ENCODE data around the gene EFHD1. TPM values are rescaled to one million over a fixed set of nuclear protein-coding genes. Genes with fewer than 3 reads are reported as not detected.
A peak's percentile ranks its signal among the peaks of the same experiment; 100 is the strongest.

EFHD1 gene
- total RNA-seq, 1 experiment from 2014 or later = 20.7 TPM

DNA sequence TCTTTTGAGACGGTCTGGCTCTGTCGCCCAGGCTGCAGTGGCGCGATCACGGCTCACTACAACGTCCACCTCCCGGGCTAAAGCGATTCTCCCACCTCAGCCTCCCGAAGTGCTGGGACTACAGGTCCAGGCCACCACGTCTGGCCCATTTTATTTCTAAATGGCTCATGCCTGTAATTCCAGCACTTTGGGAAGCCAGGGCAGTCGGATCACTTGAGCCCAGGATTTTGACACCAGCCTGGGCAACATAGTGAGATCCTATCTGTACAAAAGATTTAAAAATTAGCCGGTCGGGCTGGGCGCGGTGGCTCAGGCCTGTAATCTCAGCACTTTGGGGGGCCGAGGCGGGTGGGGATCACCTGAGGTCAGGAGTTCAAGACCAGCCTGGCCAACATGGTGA is 26.4 kb upstream of the EFHD1 start:
- DNase-seq = no peak
- Histone ChIP-seq H3K36me3 (no peaks in the 10 kb centered on the region), H3K27me3 (no peaks in the 10 kb centered on the region), H3K27ac (no peak overlapping the region), H3K9me3 (replicated peaks) (no peaks in the 10 kb centered on the region), H3K4me3 (no peak overlapping the region), H3K4me1 (peaks cover 9% of the 10 kb centered on the region; the same call in 1 of the 2 replicates)

DNA sequence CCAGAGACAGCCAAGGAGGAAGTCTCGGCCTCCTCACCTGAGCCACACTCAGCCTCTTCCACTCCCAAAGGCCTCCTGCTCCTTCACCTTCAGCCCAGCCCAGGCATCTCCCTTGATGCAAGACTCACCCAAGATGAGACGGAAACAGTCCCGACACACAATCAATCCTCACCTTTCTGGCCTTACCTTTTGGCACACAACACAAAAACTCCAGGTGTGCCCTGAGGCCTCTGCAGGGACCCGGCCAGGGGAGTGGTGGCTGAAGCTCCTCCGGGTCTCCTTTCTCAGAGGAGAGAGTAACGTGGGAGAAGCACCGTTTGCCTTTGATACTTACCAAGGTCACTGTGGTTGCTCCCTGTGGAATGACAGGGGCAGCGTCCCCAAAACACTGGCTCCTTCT is 23.8 kb upstream of the EFHD1 start:
- DNase-seq = no peak
- Histone ChIP-seq H3K4me3 (no peak overlapping the region), H3K27ac (no peak overlapping the region), H3K36me3 (no peaks in the 10 kb centered on the region), H3K27me3 (no peaks in the 10 kb centered on the region), H3K4me1 (peaks cover 13% of the 10 kb centered on the region), H3K9me3 (replicated peaks) (no peaks in the 10 kb centered on the region)

DNA sequence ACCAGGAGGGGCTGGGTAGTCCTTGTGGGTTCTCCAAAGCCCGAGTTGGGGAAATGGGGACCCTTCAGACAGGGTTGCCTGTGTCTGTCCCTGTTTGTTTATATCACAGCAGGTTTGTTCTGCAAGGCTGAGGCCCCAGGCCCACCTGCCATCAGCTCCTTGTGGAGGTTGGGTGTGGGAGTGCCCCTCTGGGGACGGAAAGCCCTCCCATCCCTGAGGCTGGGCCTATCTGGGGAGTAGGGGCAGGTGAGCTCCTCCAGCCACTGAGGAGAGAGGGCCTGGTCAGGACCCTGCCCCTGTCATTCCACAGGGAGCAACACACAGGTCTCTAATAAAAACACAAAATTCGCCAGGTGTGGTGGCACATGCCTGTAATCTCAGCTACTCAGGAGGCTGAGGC is 23.3 kb upstream of the EFHD1 start:
- DNase-seq = no peak
- no peaks in the 10 kb centered on the region for H3K36me3 ChIP-seq
- no peak overlapping the region for H3K4me3 ChIP-seq
- H3K27me3 ChIP-seq = no peaks in the 10 kb centered on the region
- no peaks in the 10 kb centered on the region for H3K9me3 ChIP-seq (replicated peaks)
- peaks cover 13% of the 10 kb centered on the region for H3K4me1 ChIP-seq
- no peak overlapping the region for H3K27ac ChIP-seq

DNA sequence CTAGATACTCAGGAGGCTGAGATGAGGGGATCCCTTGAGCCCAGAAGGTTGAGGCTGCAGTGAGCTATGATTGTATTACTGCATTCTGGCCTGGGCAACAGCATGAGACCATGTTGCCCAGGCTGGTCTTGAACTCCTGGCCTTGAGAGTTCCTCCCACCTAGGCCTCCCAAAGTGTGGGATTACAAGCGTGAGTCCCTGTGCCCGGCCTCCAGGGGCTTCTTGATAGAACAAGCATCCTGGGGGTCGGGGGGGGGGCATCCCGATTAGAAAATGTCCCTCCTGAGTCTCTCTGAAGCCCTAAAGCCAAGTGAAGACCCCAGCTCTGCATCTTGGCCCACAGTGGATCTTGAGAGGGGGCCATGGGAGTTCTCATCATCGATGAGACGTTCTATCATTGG is 22.3 kb upstream of the EFHD1 start:
- DNase-seq = no peak
- no peak overlapping the region for H3K4me3 ChIP-seq
- H3K36me3 ChIP-seq = no peaks in the 10 kb centered on the region
- H3K4me1 ChIP-seq = peaks cover 13% of the 10 kb centered on the region
- no peaks in the 10 kb centered on the region for H3K27me3 ChIP-seq
- H3K9me3 ChIP-seq (replicated peaks) = no peaks in the 10 kb centered on the region
- no peak overlapping the region for H3K27ac ChIP-seq

DNA sequence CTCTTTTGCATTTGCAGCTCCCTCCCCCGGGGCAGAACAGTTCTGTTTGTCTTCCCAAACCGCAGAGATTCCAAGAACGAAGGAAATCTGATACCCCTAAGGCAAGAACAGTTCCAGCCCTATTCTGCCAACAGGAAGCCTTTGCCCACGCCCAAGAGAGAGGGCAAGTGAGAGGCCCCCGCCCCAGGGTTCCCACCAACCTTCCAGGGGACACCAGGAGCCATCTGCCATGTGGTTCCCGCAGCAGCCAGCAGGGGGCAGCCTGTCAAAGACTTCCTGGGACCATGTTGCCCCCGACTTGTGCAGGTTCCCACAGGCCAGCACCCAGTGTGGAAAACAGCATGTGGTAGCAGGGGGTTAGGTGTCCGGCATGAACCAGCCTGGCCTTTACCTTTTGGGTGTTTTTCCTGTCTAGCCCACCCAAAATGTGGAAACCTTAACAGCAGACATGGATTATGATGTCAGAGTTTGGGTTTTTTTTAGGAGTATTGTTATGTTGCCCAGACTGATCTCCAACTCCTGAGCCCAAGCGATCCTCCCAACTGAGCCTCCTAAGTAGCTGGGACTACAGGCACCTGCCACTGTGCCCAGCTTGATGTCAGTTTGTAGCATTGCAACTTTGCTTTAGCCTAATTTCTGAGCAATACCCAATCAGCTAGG is 21.7 kb upstream of the EFHD1 start:
- no peaks in the 10 kb centered on the region for H3K36me3 ChIP-seq
- peak; percentile 97 to 98 for DNase-seq
- H3K4me1 ChIP-seq = peaks cover 13% of the 10 kb centered on the region

DNA sequence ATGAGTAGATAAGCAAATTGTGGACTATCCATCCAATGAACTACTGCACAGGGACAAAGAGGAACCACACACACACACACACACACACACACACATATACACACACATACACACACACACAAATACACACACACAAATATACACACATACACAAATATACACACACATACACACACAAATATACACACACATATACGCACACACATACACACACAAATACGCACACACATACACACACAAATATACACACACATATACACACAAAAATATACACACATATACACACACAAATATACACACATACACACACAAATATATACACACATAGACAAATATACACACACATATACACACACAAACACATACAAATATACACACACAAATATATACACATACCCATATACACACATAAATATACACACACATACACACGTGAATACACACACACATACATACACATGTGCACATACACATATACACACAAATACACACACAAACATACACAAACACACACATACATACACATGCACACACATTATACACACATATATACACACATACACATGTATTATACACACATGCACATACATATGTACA is 19.8 kb upstream of the EFHD1 start:
- no peak overlapping the region for H3K4me3 ChIP-seq
- no peak overlapping the region for H3K27ac ChIP-seq
- no peaks in the 10 kb centered on the region for H3K36me3 ChIP-seq
- no peaks in the 10 kb centered on the region for H3K9me3 ChIP-seq (replicated peaks)
- H3K4me1 ChIP-seq = peaks cover 13% of the 10 kb centered on the region
- H3K27me3 ChIP-seq = no peaks in the 10 kb centered on the region
- DNase-seq = no peak

More for the DNA sequence above, 21.7 kb upstream of the EFHD1 start:
- H3K27ac ChIP-seq = no peak overlapping the region
- H3K4me3 ChIP-seq = no peak overlapping the region
- no peaks in the 10 kb centered on the region for H3K9me3 ChIP-seq (replicated peaks)
- no peaks in the 10 kb centered on the region for H3K27me3 ChIP-seq

DNA sequence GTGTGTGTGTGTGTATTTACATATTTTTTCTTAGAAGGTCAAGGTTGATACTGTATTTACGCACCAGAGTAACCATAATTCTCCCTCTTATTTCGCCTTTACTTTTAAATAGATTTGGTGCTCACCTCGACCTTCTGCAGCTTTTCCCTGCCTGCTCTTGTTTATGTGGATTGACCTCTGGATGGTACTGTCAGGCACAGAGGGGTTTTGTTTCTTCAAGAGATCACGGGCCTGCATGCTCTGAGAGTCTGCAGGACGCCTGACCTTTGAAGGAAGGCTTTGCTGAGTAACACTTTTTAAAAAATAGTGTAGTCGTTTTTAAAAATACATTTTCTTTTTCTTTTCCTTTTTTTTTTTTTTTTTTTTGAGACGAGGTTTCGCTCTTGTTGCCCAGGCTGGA is 18.1 kb upstream of the EFHD1 start:
- no peak for DNase-seq
- H3K4me3 ChIP-seq = no peak overlapping the region
- no peaks in the 10 kb centered on the region for H3K9me3 ChIP-seq (replicated peaks)
- H3K27me3 ChIP-seq = no peaks in the 10 kb centered on the region
- no peaks in the 10 kb centered on the region for H3K36me3 ChIP-seq
- peaks cover 13% of the 10 kb centered on the region for H3K4me1 ChIP-seq
- no peak overlapping the region for H3K27ac ChIP-seq

DNA sequence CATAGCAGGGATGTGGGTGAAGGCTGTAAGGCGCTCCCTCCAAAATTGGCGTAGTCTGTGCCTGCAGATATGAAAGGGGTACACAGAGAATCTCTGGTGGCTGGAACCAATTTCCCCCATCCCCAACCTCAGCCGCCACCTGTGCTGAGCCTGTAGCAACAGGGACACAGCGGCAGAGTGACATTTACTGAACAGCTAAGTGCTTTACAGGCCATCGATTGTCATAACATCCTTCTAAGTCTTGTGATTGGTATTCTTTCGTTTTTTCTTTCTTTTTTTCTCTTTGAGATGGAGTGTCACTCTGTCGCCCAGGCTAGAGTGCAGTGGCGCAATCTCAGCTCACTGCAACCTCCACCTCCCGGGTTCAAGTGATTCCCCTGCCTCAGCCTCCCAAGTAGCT is 12.2 kb upstream of the EFHD1 start:
- Histone ChIP-seq H3K27me3 (no peaks in the 10 kb centered on the region), H3K36me3 (no peaks in the 10 kb centered on the region), H3K4me1 (peaks cover 13% of the 10 kb centered on the region), H3K27ac (no peak overlapping the region), H3K4me3 (no peak overlapping the region), H3K9me3 (replicated peaks) (no peaks in the 10 kb centered on the region)
- DNase-seq = no peak

DNA sequence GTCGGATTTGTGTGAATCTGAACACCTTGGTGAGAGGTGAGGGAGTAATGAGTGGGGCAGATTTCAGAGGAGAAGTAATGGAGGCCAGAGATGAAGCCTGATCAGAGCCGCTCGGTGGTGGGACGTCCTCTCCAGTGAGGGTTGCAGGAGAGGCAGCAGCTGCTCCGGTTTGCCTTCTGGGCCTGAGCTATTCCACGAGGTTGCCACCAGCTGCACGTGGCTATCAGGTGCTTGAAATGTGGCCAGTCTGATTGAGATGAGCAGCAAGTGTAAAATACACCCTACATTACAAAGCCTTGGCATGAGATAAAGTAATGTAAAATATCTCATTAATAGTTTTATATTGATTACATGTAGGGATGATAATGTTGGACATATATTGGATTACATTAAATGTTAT is 10.8 kb upstream of the EFHD1 start:
- Histone ChIP-seq H3K9me3 (replicated peaks) (no peaks in the 10 kb centered on the region), H3K4me3 (no peak overlapping the region), H3K27me3 (no peaks in the 10 kb centered on the region), H3K36me3 (no peaks in the 10 kb centered on the region), H3K27ac (no peak overlapping the region), H3K4me1 (peaks cover 13% of the 10 kb centered on the region)
- DNase-seq = peak in 1 of 2 experiments; percentile 41

DNA sequence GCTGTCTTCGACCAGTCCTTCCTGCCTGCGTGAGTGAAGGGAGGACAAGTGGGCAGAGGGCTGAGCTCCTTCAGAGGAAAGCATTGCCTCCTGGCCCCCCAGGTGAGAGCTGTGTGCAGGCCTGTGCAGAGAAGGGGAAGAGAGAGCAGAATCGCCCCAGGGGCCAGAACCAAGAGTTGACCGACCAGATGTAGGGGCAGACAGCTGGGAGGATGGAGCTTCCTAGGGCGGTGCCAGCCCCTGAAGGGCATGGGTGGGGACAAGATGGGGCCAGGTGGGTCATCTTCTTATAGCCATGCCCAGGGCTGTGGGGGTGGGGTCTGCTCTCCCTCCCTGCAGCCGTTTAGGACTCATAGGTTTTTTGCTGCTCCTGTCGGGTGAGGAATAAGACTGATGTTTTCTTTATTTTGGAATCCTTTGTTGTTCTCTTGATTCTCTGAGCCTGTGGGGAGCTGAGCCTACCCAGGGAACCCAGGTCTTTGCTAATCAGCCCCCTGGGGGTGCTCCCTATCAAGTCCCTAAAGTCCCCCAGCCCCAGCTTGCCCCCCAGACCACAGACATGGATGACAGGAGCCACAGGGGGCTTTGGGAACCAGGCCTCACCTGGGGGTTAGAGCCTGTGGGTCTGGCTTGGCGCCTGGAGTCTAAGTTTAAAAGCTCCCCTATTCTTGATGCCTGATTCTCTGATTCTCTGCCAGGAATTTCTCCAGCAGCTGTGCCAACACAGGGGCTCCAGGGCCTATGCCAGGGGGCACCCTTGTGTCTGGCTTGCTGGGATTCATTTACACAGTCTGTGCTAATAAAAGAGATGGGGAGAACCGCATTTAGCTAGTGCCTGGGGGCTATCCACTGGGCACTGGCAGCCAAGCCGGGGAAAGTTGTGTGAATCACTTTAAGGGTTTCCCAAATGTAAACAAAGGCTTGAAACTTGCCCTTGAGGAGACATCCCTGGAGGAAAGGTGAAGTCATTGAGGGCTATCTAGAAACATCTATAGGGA is 9.3 kb upstream of the EFHD1 start:
- Histone ChIP-seq H3K27me3 (no peaks in the 10 kb centered on the region), H3K9me3 (replicated peaks) (no peaks in the 10 kb centered on the region), H3K36me3 (no peaks in the 10 kb centered on the region), H3K4me1 (peaks cover 13% of the 10 kb centered on the region), H3K27ac (no peak overlapping the region), H3K4me3 (no peak overlapping the region)
- DNase-seq = peak; percentile 42 to 43

DNA sequence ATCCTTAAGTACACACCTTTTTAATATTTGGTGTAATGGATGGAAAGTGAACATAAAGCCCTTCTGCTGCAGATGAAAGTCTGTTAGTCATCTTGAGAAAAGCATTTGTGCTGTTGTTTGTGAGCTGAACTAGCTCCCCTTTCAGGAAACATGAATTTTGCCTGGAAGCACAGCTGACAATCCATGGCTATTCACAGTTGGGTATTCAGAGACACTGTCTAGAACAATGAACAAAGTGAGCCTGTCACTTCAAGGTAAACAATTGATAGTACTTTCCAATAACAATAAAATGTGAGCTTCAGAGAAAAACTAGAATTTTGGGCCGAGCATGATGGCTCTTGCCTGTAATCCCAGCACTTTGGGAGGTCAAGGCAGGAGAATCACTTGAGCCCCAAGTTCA is 6.8 kb upstream of the EFHD1 start:
- no peaks in the 10 kb centered on the region for H3K36me3 ChIP-seq
- peaks cover 13% of the 10 kb centered on the region for H3K4me1 ChIP-seq
- H3K27ac ChIP-seq = no peak overlapping the region
- no peak for DNase-seq
- H3K9me3 ChIP-seq (replicated peaks) = no peaks in the 10 kb centered on the region
- H3K27me3 ChIP-seq = no peaks in the 10 kb centered on the region
- H3K4me3 ChIP-seq = no peak overlapping the region

DNA sequence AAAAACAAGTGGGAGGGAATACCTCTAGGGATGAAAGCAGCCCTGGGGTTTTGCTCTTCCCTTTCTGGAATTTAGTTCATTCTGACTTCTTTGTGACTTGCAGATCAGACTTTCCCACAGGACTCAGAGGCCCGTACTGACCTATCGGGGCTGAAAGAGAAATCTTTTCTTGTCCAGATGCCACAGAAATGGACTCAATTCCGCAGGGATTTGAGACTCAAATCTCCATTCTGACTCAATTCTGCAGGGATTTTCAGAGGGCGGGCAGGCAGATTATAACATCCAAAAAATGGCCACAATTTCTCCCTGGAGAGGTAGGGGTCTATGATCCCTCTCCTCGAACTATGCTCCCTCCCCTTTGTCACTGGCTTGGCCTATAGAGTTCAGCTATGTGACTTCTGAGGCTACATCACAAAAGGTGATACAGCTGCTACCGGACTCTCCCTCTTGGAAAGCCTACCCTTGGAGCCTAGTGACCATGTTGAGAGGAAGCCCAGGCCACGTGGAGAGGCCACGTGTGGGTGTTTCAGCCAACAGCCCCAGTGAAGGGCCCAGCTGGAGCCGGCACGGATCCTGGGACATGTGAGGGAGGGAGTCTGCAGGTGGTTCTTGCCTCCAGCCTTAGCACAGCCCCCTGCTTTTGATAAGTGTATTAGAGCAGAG is 4.8 kb upstream of the EFHD1 start:
- no peaks in the 10 kb centered on the region for H3K9me3 ChIP-seq (replicated peaks)
- no peak overlapping the region for H3K4me3 ChIP-seq
- peaks cover 16% of the 10 kb centered on the region for H3K4me1 ChIP-seq
- no peaks in the 10 kb centered on the region for H3K36me3 ChIP-seq
- no peak for DNase-seq
- no peak overlapping the region for H3K27ac ChIP-seq
- H3K27me3 ChIP-seq = no peaks in the 10 kb centered on the region

DNA sequence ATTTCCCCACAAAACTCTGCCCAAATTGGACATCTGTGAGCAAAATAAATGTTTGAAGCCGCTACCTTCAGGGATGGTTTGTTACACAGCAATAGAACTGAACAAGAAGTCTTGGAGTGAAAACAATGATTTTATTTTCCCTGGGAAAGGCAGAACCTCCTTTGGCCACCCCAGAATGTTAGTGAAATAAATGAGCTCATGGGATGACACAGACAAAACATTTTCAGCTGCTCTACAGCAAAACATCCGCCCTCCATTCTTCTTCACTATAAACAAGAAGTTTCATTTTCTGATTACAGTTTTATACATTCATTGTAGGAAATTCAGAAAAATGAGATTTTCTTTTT is 4.3 kb upstream of the EFHD1 start:
- Histone ChIP-seq H3K27ac (no peak overlapping the region), H3K9me3 (replicated peaks) (no peaks in the 10 kb centered on the region), H3K4me3 (no peak overlapping the region), H3K27me3 (no peaks in the 10 kb centered on the region), H3K4me1 (peaks cover 11% of the 10 kb centered on the region), H3K36me3 (no peaks in the 10 kb centered on the region)
- no peak for DNase-seq

DNA sequence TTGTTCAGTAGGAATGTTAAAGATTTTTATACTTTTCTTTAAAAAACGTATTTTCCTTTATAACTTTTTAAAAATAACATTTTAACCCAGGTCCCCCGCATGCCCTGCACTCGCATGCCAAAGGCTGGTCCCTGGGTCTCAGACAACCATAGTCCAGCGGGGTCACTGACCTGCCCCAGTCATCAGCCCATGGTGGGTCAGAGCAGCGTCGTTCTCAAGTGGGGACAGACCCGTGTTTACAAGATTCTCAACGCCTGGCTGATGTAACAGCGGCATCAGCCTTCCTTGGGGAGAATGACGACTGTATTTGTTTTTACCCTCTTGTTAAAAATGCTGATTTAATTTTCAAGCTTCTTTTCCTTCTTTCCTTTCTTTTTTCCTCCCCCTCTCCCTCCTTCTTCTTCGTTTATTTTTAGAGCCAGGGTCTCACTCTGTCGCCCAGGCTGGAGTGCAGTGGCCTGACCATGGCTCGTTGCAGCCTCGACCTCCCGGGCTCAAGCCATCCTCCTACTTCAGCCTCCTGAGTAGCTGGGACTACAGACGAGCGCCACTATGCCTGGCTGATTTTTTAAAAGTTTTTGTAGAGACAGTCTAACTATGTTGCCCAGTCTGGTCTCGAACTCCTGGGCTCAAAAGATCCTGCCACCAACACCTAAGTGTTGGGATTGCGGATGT is 1.0 kb upstream of the EFHD1 start:
- Histone ChIP-seq H3K27ac (no peak overlapping the region; the same call in 1 of the 2 replicates), H3K4me1 (peaks cover 2% of the 10 kb centered on the region; the same call in 1 of the 2 replicates), H3K36me3 (no peaks in the 10 kb centered on the region), H3K27me3 (no peaks in the 10 kb centered on the region), H3K9me3 (replicated peaks) (no peaks in the 10 kb centered on the region), H3K4me3 (peak overlapping the region; percentile 73)
- DNase-seq = no peak

Measured in SJCRH30 (cell line).